Trophoblast cell (in vitro differentiated cells and primary cell): ENCODE measurements around the gene PLXNA2.

Experiments used
- DNase-seq, 2 donors: peaks; one replicate each; pipeline ENCODE4 v3.0.0-alpha.2; 2016
- H2AFZ ChIP-seq: 2 replicates; pipeline ENCODE4 v1.6.1; 2013; ENCODE audit warnings: low read length, moderate library complexity, mild to moderate bottlenecking; ENCODE audit not compliant: insufficient read depth, poor library complexity
- H2AK5ac ChIP-seq: 2 replicates; pipeline ENCODE4 v1.6.1; 2013; ENCODE audit warnings: mild to moderate bottlenecking, low read length
- H2BK120ac ChIP-seq: 2 replicates; pipeline ENCODE4 v1.6.1; 2013; ENCODE audit warnings: low read length, mild to moderate bottlenecking, moderate library complexity; ENCODE audit not compliant: insufficient read depth, poor library complexity
- H2BK12ac ChIP-seq: 2 replicates; pipeline ENCODE4 v1.6.1; 2013; ENCODE audit warnings: mild to moderate bottlenecking, low read length, moderate library complexity
- H2BK5ac ChIP-seq: 2 replicates; pipeline ENCODE4 v1.6.1; 2013; ENCODE audit warnings: low read length, low read depth, moderate library complexity, mild to moderate bottlenecking; ENCODE audit not compliant: poor library complexity
- H3K14ac ChIP-seq: 2 replicates; pipeline ENCODE4 v1.6.1; 2013; ENCODE audit warnings: mild to moderate bottlenecking, low read length
- H3K18ac ChIP-seq: 2 replicates; pipeline ENCODE4 v1.6.1; 2013; ENCODE audit warnings: mild to moderate bottlenecking, low read length
- H3K23ac ChIP-seq: 2 replicates; pipeline ENCODE4 v1.6.1; 2013; ENCODE audit warnings: low read length
- H3K27ac ChIP-seq: 2 replicates; pipeline ENCODE4 v1.5.1; 2013; ENCODE audit warnings: low read depth, mild to moderate bottlenecking, inconsistent platforms, low read length, moderate library complexity
- H3K27me3 ChIP-seq: 2 replicates; pipeline ENCODE4 v1.6.1; 2013; ENCODE audit warnings: inconsistent platforms, mild to moderate bottlenecking, low read length, moderate library complexity; ENCODE audit not compliant: insufficient read depth
- H3K36me3 ChIP-seq, 2 experiments: 1 replicate in 1 of 2; 2 replicates in 1 of 2; pipeline ENCODE4 v1.6.1; 2013; ENCODE audit warnings: low read length in 2 of 2, mild to moderate bottlenecking in 2 of 2, moderate library complexity in 1 of 2; ENCODE audit not compliant: insufficient read depth in 2 of 2, control insufficient read depth in 1 of 2
- H3K4ac ChIP-seq: 2 replicates; pipeline ENCODE4 v1.6.1; 2013; ENCODE audit warnings: low read depth, mild to moderate bottlenecking, low read length, moderate library complexity
- H3K4me1 ChIP-seq, 2 experiments: 1 replicate in 1 of 2; 2 replicates in 1 of 2; pipeline ENCODE4 v1.6.1; 2013; ENCODE audit warnings: low read length in 2 of 2, mild to moderate bottlenecking in 2 of 2, moderate library complexity in 1 of 2; ENCODE audit not compliant: insufficient read depth in 2 of 2, control insufficient read depth in 1 of 2
- H3K4me2 ChIP-seq: 2 replicates; pipeline ENCODE4 v1.6.1; 2013; ENCODE audit warnings: inconsistent platforms, mild to moderate bottlenecking, low read length, moderate library complexity
- H3K4me3 ChIP-seq: 2 replicates; pipeline ENCODE4 v1.5.1; 2013; ENCODE audit warnings: mild to moderate bottlenecking, low read depth, low read length, inconsistent platforms
- H3K79me1 ChIP-seq: one replicate; pipeline ENCODE4 v1.6.1; 2013; ENCODE audit warnings: low read length
- H3K79me2 ChIP-seq: 2 replicates; pipeline ENCODE4 v1.6.1; 2013; ENCODE audit warnings: low read length, mild to moderate bottlenecking; ENCODE audit not compliant: control insufficient read depth, insufficient read depth, poor library complexity
- H3K9ac ChIP-seq: 2 replicates; pipeline ENCODE4 v1.6.1; 2013; ENCODE audit warnings: mild to moderate bottlenecking, low read length
- H3K9me3 ChIP-seq: 2 replicates; pipeline ENCODE4 v1.6.1; 2013; ENCODE audit warnings: low read depth, mild to moderate bottlenecking, control low read depth, inconsistent platforms, low read length; ENCODE audit not compliant: insufficient read depth
- H4K12ac ChIP-seq: 2 replicates; pipeline ENCODE4 v1.6.1; 2013; ENCODE audit warnings: low read depth, mild to moderate bottlenecking, low read length, moderate library complexity
- H4K8ac ChIP-seq: 2 replicates; pipeline ENCODE4 v1.6.1; 2013; ENCODE audit warnings: low read depth, mild to moderate bottlenecking, low read length, moderate library complexity
- H4K91ac ChIP-seq: one replicate; pipeline ENCODE4 v1.6.1; 2013; ENCODE audit warnings: low read depth, mild to moderate bottlenecking, low read length, moderate library complexity
- WGBS: extraction: QIAGEN DNeasy Blood & Tissue Kit; methylation state at CpG from one replicate; pipeline ENCODE4 v1.1.7; 2013; ENCODE audit warnings: missing lambda C conversion rate; ENCODE audit not compliant: insufficient read length, insufficient coverage; ENCODE audit errors: extremely low coverage; 5-methylcytosine and 5-hydroxymethylcytosine counted together

The PLXNA2 gene

GRCh38 chr1:208289716-208290115 is 45.5 kb upstream of the PLXNA2 start:
- Histone ChIP-seq H2BK120ac (no peak overlapping the region), H3K4me2 (no peak overlapping the region), H3K79me2 (no peaks in the 10 kb centered on the region), H3K4ac (no peak overlapping the region), H3K27ac (no peak overlapping the region), H2BK12ac (no peak overlapping the region), H3K36me3 (no peaks in the 10 kb centered on the region), H3K9me3 (no peaks in the 10 kb centered on the region), H3K14ac (no peak overlapping the region), H3K4me1 (no peaks in the 10 kb centered on the region), H3K27me3 (no peaks in the 10 kb centered on the region), H3K18ac (no peak overlapping the region), H3K79me1 (no peaks in the 10 kb centered on the region), H4K12ac (no peak overlapping the region), H4K91ac (no peak overlapping the region), H4K8ac (no peak overlapping the region), H3K4me3 (no peak overlapping the region), H3K9ac (no peak overlapping the region), H2BK5ac (no peak overlapping the region), H2AFZ (no peak overlapping the region), H3K23ac (no peak overlapping the region), H2AK5ac (no peak overlapping the region)
- no CpG with 5 or more reads among the region's 2 CpGs for WGBS
- no peak for DNase-seq

- H3K79me1 ChIP-seq: no peaks in the 10 kb centered on the region
- H4K8ac ChIP-seq: no peak overlapping the region
- H3K9me3 ChIP-seq: no peaks in the 10 kb centered on the region
- no peaks in the 10 kb centered on the region for H3K27me3 ChIP-seq
- no peak overlapping the region for H3K18ac ChIP-seq
- no peaks in the 10 kb centered on the region for H3K4me1 ChIP-seq
- WGBS: no CpG with 5 or more reads among the region's 4 CpGs
- no peaks in the 10 kb centered on the region for H3K79me2 ChIP-seq
- no peaks in the 10 kb centered on the region for H3K36me3 ChIP-seq
- H4K91ac ChIP-seq: no peak overlapping the region
- H3K23ac ChIP-seq: no peak overlapping the region
- H2AFZ ChIP-seq: no peak overlapping the region
- H2BK120ac ChIP-seq: no peak overlapping the region
- H2AK5ac ChIP-seq: no peak overlapping the region
- H2BK5ac ChIP-seq: no peak overlapping the region
- no peak overlapping the region for H4K12ac ChIP-seq
- DNase-seq: no peak
- no peak overlapping the region for H3K4me2 ChIP-seq
- no peak overlapping the region for H3K9ac ChIP-seq
- H3K14ac ChIP-seq: no peak overlapping the region
- H2BK12ac ChIP-seq: no peak overlapping the region
- no peak overlapping the region for H3K4me3 ChIP-seq
- no peak overlapping the region for H3K27ac ChIP-seq
- H3K4ac ChIP-seq: no peak overlapping the region
Observed at GRCh38 chr1:208288495-208288894, 44.3 kb upstream of the PLXNA2 start.

- Histone ChIP-seq H4K91ac (no peak overlapping the region), H2AFZ (no peak overlapping the region), H3K18ac (no peak overlapping the region), H3K4me1 (no peaks in the 10 kb centered on the region), H3K9ac (no peak overlapping the region), H3K9me3 (no peaks in the 10 kb centered on the region), H2BK120ac (no peak overlapping the region), H3K23ac (no peak overlapping the region), H3K79me1 (no peaks in the 10 kb centered on the region), H3K36me3 (no peaks in the 10 kb centered on the region), H3K27ac (no peak overlapping the region), H3K4ac (no peak overlapping the region), H4K8ac (no peak overlapping the region), H2BK5ac (no peak overlapping the region), H3K27me3 (no peaks in the 10 kb centered on the region), H3K14ac (no peak overlapping the region), H4K12ac (no peak overlapping the region), H3K4me2 (no peak overlapping the region), H2AK5ac (no peak overlapping the region), H3K4me3 (no peak overlapping the region), H2BK12ac (no peak overlapping the region), H3K79me2 (no peaks in the 10 kb centered on the region)
- no CpG with 5 or more reads among the region's 8 CpGs for WGBS
- DNase-seq: no peak
Observed at GRCh38 chr1:208280681-208281450, 36.7 kb upstream of the PLXNA2 start.

- no peaks in the 10 kb centered on the region for H3K79me2 ChIP-seq
- H2BK12ac ChIP-seq: no peak overlapping the region
- H3K4me3 ChIP-seq: no peak overlapping the region
- H4K8ac ChIP-seq: no peak overlapping the region
- no peak overlapping the region for H4K91ac ChIP-seq
- H3K9me3 ChIP-seq: no peaks in the 10 kb centered on the region
- H3K23ac ChIP-seq: no peak overlapping the region
- no peak overlapping the region for H3K4me2 ChIP-seq
- no peaks in the 10 kb centered on the region for H3K79me1 ChIP-seq
- no peak overlapping the region for H2AFZ ChIP-seq
- no peaks in the 10 kb centered on the region for H3K27me3 ChIP-seq
- no peak for DNase-seq
- H3K9ac ChIP-seq: no peak overlapping the region
- H3K18ac ChIP-seq: no peak overlapping the region
- H3K36me3 ChIP-seq: no peaks in the 10 kb centered on the region
- no CpG with 5 or more reads among the region's 11 CpGs for WGBS
- H3K4ac ChIP-seq: no peak overlapping the region
- no peaks in the 10 kb centered on the region for H3K4me1 ChIP-seq
- H2AK5ac ChIP-seq: no peak overlapping the region
- H3K14ac ChIP-seq: no peak overlapping the region
- no peak overlapping the region for H2BK120ac ChIP-seq
- H2BK5ac ChIP-seq: no peak overlapping the region
- H3K27ac ChIP-seq: no peak overlapping the region
- no peak overlapping the region for H4K12ac ChIP-seq
Observed at GRCh38 chr1:208279826-208280588, 35.8 kb upstream of the PLXNA2 start.
